Spinal cord (tissue), 10 donors: Measurements from ENCODE around the gene LTBP1. TPM values are rescaled to one million over a fixed set of nuclear protein-coding genes. Genes with fewer than 3 reads are reported as not detected.

Source experiments
- DNase-seq, 6 donors: peaks; one replicate each; pipeline versions ENCODE4 v3.0.0 to v3.0.0-alpha.2; 2013 to 2015; ENCODE audit warnings: low spot score in 6 of 6, low read depth in 4 of 6
- H3K27ac ChIP-seq: one replicate; pipeline ENCODE4 v1.5.1; 2013; ENCODE audit warnings: low read depth, low read length, control low read depth
- H3K27me3 ChIP-seq: one replicate; pipeline ENCODE4 v1.6.1; 2013; ENCODE audit warnings: low read length; ENCODE audit not compliant: control insufficient read depth, insufficient read depth
- H3K36me3 ChIP-seq: one replicate; pipeline ENCODE4 v1.6.1; 2013; ENCODE audit warnings: low read length; ENCODE audit not compliant: control insufficient read depth, insufficient read depth
- H3K4me1 ChIP-seq: one replicate; pipeline ENCODE4 v1.6.1; 2013; ENCODE audit warnings: low read length; ENCODE audit not compliant: control insufficient read depth, insufficient read depth
- H3K4me3 ChIP-seq: one replicate; pipeline ENCODE4 v1.5.1; 2013; ENCODE audit warnings: low read depth, low read length, control low read depth
- H3K9me3 ChIP-seq: one replicate; pipeline ENCODE4 v1.6.1; 2013; ENCODE audit warnings: low read length; ENCODE audit not compliant: control insufficient read depth, insufficient read depth
- WGBS: methylation state at CpG from one replicate; pipeline ENCODE4 v1.1.5; 2013; ENCODE audit warnings: missing lambda C conversion rate; ENCODE audit not compliant: insufficient coverage; 5-methylcytosine and 5-hydroxymethylcytosine counted together
- polyA plus RNA-seq, 2 donors: library from polyadenylated mRNA; unstranded; fragments of 120-200 nt; gene quantifications; one replicate each; pipeline ENCODE4 v1.2.1, GENCODE V29; 2013; ENCODE audit not compliant: insufficient read length in 2 of 2
- total RNA-seq, 2 donors: library from RNA; depleted of rRNA in 1 of 2; stranded (reverse); fragments of 120-200 nt in 1 of 2; fragments of >200 nt in 1 of 2; gene quantifications; one replicate each; pipeline versions ENCODE4 v1.2.3 to v1.2.4, GENCODE V29; 2013 to 2014
- donor health status: healthy.

The LTBP1 gene
- total and polyA plus RNA-seq, 4 donors: 22.7 to 83.0 (median 51.7) TPM

- DNase-seq: no peak
- H3K4me1 ChIP-seq: no peaks in the 10 kb centered on the region
- no peak overlapping the region for H3K4me3 ChIP-seq
- WGBS: 100% methylated on average over 1 of the region's 1 CpG
- H3K9me3 ChIP-seq: no peaks in the 10 kb centered on the region
- H3K27ac ChIP-seq: no peak overlapping the region
- no peaks in the 10 kb centered on the region for H3K27me3 ChIP-seq
- H3K36me3 ChIP-seq: no peaks in the 10 kb centered on the region
Observed at GRCh38 chr2:33126552-33126951, 179.8 kb downstream of the LTBP1 start.

- no peaks in the 10 kb centered on the region for H3K27me3 ChIP-seq
- no peaks in the 10 kb centered on the region for H3K9me3 ChIP-seq
- no peak overlapping the region for H3K27ac ChIP-seq
- no CpG with 5 or more reads among the region's 3 CpGs for WGBS
- no peaks in the 10 kb centered on the region for H3K36me3 ChIP-seq
- no peak overlapping the region for H3K4me3 ChIP-seq
- H3K4me1 ChIP-seq: no peaks in the 10 kb centered on the region
- no peak for DNase-seq
Observed at GRCh38 chr2:33126958-33127357, 180.2 kb downstream of the LTBP1 start.

- no peak overlapping the region for H3K4me3 ChIP-seq
- H3K36me3 ChIP-seq: no peaks in the 10 kb centered on the region
- H3K4me1 ChIP-seq: peaks cover 8% of the 10 kb centered on the region
- no peaks in the 10 kb centered on the region for H3K27me3 ChIP-seq
- 97% methylated on average over 4 of the region's 7 CpGs for WGBS
- no peaks in the 10 kb centered on the region for H3K9me3 ChIP-seq
- H3K27ac ChIP-seq: no peak overlapping the region
- DNase-seq: no peak
Observed at GRCh38 chr2:33129263-33130053, 182.7 kb downstream of the LTBP1 start.

GRCh38 chr2:33130054-33130447 lies 183.3 kb downstream of the LTBP1 start:
- DNase-seq: no peak
- 74% methylated on average over 5 of the region's 7 CpGs for WGBS
- H3K4me3 ChIP-seq: no peak overlapping the region
- no peaks in the 10 kb centered on the region for H3K36me3 ChIP-seq
- peaks cover 8% of the 10 kb centered on the region for H3K4me1 ChIP-seq
- no peaks in the 10 kb centered on the region for H3K9me3 ChIP-seq
- no peak overlapping the region for H3K27ac ChIP-seq
- H3K27me3 ChIP-seq: no peaks in the 10 kb centered on the region

GRCh38 chr2:33130544-33130943 lies 183.8 kb downstream of the LTBP1 start:
- DNase-seq: no peak
- no peak overlapping the region for H3K4me3 ChIP-seq
- H3K36me3 ChIP-seq: no peaks in the 10 kb centered on the region
- H3K27ac ChIP-seq: no peak overlapping the region
- H3K27me3 ChIP-seq: no peaks in the 10 kb centered on the region
- 90% methylated on average over 1 of the region's 6 CpGs for WGBS
- peaks cover 8% of the 10 kb centered on the region for H3K4me1 ChIP-seq
- H3K9me3 ChIP-seq: no peaks in the 10 kb centered on the region

- no peaks in the 10 kb centered on the region for H3K9me3 ChIP-seq
- H3K36me3 ChIP-seq: no peaks in the 10 kb centered on the region
- peaks cover 8% of the 10 kb centered on the region for H3K4me1 ChIP-seq
- H3K27me3 ChIP-seq: no peaks in the 10 kb centered on the region
- DNase-seq: no peak
- WGBS: no CpG with 5 or more reads among the region's 4 CpGs
- H3K27ac ChIP-seq: no peak overlapping the region
- no peak overlapping the region for H3K4me3 ChIP-seq
Observed at GRCh38 chr2:33131111-33131510, 184.4 kb downstream of the LTBP1 start.

GRCh38 chr2:33131749-33132148 lies 185.0 kb downstream of the LTBP1 start:
- H3K27me3 ChIP-seq: no peaks in the 10 kb centered on the region
- no peak overlapping the region for H3K27ac ChIP-seq
- H3K9me3 ChIP-seq: no peaks in the 10 kb centered on the region
- H3K36me3 ChIP-seq: no peaks in the 10 kb centered on the region
- peak in 2 of 6 donors; percentile 63 for DNase-seq
- no CpG with 5 or more reads among the region's 2 CpGs for WGBS
- H3K4me1 ChIP-seq: peaks cover 8% of the 10 kb centered on the region
- H3K4me3 ChIP-seq: no peak overlapping the region

- WGBS: 31% methylated on average over 6 of the region's 7 CpGs
- Histone ChIP-seq H3K36me3 (no peaks in the 10 kb centered on the region), H3K4me1 (peaks cover 8% of the 10 kb centered on the region), H3K27ac (peak overlapping the region; percentile 91), H3K27me3 (no peaks in the 10 kb centered on the region), H3K4me3 (no peak overlapping the region), H3K9me3 (no peaks in the 10 kb centered on the region)
- peak in 2 of 6 donors; percentile 51 to 66 for DNase-seq
Observed at GRCh38 chr2:33133454-33133952, 186.8 kb downstream of the LTBP1 start.

- peak overlapping the region; percentile 57 for H3K4me3 ChIP-seq
- no peaks in the 10 kb centered on the region for H3K9me3 ChIP-seq
- WGBS: 13% methylated on average over 12 of the region's 14 CpGs
- peak overlapping the region; percentile 91 for H3K27ac ChIP-seq
- peak; percentile 70 to 93 (median 78) for DNase-seq
- H3K36me3 ChIP-seq: no peaks in the 10 kb centered on the region
- H3K4me1 ChIP-seq: peaks cover 8% of the 10 kb centered on the region
- H3K27me3 ChIP-seq: no peaks in the 10 kb centered on the region
Observed at GRCh38 chr2:33134086-33134771, 187.5 kb downstream of the LTBP1 start.
